NCI-H187 (cell line): ENCODE data around the gene NSD1.
"Not testable (repeated sequence)": the region's sequence is repeated elsewhere in the genome, so short reads cannot be mapped to it uniquely, and the experiment has no call there.

Source experiments
- DNase-seq, 2 experiments: peaks; one replicate each; lab custom pipeline; 2025; lab: John Stamatoyannopoulos, UW

The NSD1 gene

DNA sequence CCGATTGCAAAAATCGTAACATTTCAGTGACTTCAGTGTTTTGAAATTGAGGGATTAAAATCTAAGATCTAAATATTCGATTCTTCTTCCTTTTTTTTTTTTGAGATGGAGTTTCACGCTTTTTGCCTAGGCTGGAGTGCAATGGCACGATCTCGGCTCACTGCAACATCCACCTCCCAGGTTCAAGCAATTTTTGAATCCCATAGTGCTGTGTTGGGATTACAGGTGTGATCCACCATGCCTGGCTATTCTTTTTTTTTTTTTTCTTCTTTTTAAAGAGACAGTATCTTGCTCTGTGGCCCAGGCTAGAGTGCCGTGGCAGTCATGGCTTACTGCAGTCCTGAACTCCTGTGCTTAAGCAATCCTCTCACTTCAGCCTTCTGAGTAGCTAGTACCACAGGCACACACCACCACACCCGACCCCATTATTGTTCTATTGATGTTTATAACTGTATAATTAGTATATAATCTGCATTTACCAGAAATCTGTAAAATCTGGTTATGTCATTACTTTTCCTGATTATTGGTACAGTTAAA, 42.7 kb downstream of the NSD1 start:
- no peak for DNase-seq

DNA sequence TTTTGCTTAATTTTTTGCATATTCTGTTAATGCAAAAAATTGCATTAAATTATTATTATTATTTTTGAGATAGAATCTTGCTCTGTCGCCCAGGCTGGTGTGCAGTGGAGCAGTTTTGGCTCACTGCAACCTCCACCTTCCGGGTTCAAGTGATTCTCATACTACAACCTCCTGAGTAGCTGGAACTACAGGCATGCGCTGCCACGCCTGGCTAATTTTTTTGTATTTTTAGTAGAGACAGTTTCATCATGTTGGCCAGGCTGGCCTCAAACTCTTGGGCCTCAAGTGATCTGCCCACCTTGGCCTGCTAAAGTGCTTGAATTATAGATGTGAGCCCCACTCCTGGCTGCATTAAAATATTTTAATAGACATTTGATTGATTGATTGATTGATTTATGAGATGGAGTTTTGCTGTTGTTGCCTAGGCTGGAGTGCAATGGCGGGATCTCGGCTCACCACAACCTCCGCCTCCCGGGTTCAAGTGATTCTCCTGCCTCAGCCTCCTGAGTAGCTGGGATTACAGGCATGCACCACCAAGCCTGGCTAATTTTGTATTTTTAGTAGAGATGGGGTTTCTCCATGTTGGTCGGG, 44.4 kb downstream of the NSD1 start:
- DNase-seq = not testable (repeated sequence)

DNA sequence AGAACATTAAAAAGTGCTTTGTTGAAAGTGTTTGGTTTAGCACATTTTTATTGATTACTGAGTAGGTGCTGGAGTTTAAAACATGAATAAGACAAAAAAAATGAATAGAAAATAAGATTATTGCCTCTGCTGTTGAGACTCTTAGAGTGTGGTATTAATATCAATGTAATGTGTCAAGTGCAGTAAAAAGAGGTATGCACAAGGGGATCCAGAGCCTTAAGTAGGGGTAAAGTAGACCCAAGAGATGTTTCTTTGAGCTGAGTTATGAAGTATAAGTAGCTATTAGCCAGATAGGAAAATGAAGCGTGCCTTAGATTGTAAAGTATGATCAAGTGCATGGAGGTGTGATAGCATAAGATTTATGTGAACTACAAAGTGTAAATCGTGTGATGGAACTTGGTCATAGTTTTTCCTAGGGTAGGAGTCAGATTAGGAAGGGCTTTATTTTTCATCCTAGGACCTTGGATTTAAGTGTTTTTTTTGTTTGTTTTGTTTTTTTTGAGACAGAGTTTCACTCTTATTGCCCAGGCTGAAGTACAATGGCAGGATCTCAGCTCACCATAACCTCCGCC, 45.2 kb downstream of the NSD1 start:
- no peak for DNase-seq

DNA sequence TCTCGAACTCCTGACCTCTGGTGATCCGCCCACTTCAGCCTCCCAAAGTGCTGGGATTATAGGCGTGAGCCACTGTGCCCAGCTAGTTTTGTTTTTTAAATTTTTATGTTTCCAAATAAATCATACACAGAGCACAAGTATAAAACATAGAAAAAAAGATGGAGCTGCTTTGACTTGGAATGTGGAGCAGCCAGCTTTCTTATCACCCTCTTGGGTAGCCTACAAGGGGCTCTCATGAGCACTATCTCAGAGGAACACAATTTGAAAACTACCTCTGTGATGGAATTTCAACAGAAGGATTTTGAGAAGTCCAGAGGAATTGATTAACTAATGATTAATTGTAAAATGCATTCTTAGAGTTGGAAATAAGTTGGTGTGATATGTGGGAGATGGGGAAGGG, 45.9 kb downstream of the NSD1 start:
- no peak for DNase-seq

DNA sequence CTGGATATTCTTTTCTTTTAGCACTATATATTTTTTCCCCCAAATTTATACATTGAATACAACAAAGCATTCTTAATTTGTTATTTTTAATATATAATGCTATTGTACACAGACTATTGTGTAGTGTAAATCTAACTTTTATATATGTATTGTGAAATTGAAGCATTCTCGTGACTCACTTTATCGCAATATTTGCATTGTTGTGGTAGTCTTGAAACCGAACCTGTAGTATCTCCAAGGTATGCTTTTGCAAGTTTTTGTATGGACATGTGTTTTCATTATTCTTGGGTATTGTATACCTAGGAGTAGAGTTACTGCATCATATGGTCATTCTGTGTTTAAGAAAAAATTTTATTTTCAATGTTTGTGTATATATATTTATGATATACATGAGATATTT, 49.6 kb downstream of the NSD1 start:
- no peak for DNase-seq

DNA sequence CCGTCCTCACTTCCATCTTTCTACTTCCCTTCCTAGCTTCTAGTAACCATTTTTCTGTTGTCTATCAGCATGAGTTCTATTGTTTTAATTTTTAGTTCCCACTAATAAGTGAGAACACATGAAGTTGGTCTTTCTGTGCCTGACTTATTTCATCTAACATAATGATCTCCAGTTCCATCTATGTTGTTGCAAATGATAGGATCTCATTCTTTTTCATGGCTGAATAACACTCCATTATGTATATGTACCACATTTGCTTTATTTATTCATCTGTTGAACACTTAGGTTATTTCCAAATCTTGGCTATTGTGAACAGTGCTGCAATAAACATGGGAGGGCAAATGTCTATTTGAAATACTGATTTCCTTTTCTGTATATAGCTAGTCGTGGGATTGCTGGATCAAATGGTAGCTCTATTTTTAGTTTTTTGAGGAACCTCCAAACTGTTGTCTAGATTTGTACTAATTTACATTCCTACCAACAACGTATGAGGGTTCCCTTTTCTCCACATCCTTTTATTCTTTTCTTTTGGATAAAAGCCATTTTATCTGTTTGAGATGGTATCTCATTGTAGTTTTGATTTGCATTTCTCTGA, 50.3 kb downstream of the NSD1 start:
- no peak for DNase-seq

DNA sequence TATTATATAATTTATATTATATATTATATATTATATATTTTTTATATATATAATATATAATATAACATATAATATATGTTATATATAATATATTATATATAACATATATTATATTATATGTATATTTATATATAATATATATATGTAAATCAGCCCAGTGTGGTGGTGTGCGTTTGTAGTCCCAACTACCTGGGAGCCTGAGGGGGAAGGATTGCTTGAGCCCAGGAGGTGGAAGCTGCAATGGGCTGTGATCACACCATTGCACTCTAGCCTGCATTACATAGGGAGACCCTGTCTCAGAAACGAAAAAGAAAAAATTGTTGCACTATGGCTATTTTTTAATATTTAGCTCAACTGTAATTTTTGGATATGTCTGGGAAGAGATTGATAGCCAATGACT, 52.4 kb downstream of the NSD1 start:
- DNase-seq = no peak

DNA sequence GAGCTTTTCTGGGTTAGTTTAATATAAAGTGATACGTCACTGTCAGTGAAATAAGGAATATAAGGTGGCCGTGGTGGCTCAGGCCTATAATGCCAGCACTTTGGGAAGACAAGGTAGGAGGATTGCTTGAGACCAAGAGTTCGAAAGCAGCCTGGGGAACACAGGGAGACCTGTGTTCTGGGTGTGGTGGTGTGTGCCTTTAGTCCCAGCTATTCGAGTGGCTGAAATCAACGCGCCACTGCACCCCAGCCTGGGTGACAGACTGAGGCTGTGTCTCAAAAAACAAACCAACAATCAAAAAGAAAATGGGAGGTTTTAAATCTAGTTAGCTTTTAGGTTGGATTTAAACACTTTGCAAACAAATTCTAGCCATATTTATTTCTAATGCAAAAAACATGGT, 53.1 kb downstream of the NSD1 start:
- DNase-seq = no peak

DNA sequence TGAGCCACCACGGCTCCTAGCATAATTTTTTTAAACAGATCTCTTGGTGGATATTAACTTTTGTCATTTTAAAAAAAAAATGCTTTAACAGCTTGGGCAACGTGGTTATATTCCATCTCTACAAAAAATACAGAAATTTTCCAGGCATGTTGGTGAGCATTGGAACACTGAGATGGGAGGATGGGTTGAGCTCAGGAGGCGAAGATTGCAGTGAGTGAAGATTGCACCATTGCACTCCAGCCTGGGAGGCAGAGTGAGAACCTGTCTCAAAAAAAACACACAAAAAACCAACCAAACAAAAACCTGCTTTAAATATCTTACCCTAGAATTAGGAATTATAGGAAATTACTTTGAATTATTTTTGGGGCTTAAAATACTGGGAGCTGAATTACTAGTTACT, 55.2 kb downstream of the NSD1 start:
- DNase-seq = no peak

DNA sequence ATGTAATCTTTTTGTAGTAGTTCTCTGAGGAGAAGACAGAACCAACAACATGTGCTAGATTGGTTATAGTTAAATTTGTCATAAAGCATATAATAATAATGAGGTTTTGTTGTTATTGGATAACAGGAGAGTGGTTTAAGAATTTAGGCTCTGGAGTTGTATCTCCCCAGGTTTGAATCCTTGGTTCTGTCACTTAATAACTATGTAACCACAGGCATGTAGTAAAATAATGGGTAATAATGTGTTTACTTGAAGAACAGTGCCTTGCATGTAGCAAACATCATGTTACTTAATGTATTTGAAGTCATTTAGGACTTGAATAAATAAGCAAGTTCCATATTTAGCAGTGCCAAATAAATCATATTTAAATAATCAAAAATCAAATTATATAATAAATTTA, 55.8 kb downstream of the NSD1 start:
- no peak for DNase-seq

DNA sequence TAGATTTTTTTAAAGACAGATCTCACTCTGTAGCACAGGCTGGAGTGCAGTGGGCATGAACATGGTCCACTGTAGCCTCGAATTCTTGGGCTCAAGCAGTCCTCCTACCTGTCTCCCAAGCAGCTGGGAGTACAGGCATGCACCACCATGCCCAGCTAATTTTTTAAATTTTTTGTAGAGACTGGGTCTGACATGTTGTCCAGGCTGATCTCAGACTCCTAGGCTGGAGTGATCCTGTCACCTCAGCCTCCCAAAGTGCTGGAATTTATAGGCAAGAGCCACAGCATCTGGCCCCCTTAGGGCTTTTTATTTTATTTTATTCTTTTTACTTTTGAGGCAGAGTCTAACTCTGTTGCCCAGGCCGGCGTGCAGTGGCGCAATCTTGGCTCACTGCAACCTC, 56.4 kb downstream of the NSD1 start:
- DNase-seq = no peak

DNA sequence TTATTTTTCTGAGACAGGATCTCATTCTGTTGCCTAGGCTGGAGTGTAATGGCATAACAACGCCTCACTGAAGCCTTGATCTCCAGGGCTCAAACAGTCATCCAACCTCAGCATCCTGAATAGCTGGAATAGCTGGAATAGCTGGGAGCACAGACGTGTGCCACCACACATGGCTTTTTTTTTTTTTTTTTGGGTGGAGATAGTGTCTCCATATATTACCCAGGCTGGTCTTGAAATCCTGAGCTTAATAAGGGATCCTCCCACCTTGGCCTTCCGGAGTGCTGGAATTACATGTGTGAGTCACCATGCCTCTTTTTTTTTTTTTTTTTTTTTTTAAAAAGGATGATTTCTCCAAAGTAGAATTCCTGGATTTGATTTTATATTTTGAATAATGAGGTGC, 60.7 kb downstream of the NSD1 start:
- DNase-seq = no peak

DNA sequence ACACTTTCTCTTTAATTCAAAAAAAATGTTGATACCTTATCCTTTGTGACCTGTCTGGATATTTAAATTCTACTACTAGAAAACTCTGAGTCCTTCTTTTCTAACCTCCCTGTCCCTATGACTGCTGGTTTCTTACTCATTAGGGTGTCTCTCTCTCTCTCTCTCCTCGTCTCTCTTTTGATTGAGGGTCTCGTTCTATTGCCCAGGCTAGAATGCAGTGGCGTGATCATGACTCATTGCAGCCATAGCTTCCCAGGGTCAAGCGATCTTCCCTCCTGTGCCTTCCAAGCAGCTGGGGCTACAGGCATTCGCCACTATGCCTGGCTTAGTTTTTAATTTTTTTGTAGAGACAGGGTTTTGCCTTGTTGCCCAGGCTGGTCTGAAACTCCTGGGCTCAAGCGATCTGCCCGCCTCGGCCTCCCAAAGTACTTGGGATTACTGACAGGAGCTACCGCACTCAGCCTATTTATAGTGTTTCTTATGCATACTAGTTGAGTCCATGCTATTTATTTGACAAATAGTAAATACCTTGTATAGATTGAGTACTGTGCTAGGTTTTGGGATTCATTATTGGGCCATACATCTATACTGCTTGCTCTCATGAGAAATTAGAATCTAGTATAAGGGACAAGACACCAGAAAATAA, 61.9 kb downstream of the NSD1 start:
- no peak for DNase-seq

DNA sequence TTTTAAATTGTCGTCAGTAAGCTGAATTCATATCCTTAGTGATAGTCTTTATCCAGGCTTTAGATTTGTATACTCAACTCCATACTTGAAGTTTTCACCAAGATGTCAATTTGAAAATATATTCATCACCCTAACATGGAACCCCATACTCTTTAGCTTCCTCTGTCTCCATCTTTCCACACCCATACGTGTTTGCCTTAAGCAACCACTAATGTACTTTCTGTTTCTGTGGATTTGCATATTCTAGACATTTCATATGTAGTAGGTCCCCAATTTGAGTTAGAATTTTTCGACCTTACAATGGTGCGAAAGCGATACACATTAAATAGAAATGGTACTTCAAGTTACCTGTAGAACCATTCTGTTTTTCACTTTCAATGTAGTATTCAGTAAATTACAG, 65.2 kb downstream of the NSD1 start:
- DNase-seq = no peak

DNA sequence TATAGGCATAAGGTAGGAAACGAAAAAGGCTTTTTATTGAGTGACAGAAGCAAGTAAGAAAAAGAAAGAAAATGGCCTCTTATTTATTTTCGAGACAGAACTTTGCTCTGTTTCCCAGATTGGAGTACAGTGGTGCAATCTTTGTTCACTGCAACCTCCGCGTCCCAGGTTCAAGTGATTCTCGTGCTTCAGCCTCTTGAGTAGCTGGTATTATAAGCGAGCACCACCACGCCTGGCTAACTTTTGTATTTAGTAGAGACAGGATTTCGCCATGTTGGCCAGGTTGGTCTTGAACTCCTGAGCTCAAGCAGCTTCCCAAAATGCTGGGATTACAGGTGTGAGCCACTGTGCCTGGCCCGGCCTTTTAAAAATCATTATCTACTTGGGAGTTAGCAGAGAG, 70.7 kb downstream of the NSD1 start:
- DNase-seq = no peak

DNA sequence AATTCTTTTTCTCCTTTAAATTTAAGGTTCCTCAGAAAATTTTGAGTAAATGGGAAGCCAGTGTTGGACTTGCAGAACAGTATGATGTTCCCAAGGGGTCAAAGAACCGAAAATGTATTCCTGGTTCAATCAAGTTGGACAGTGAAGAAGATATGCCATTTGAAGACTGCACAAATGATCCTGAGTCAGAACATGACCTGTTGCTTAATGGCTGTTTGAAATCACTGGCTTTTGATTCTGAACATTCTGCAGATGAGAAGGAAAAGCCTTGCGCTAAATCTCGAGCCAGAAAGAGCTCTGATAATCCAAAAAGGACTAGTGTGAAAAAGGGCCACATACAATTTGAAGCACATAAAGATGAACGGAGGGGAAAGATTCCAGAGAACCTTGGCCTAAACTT, 76.0 kb downstream of the NSD1 start:
- DNase-seq = no peak

DNA sequence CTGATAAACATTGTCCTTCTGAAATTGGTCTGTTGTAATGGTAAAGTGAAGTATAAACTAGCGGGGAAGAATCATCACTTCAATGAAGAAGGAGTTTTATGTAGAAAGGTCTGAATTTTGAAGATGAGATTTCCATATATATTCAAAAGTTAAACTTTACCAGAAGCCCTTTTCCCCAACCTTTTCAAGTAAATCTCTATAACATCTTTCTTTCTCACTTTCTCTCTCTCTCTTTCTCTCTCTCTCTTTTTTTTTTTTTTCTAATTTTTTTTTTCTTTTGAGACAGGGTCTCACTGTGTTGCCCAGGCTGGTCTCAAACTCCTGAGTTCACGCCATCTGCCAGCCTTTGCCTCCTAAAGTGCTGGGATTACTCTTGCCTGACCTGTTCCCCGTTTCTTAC, 78.7 kb downstream of the NSD1 start:
- no peak for DNase-seq

DNA sequence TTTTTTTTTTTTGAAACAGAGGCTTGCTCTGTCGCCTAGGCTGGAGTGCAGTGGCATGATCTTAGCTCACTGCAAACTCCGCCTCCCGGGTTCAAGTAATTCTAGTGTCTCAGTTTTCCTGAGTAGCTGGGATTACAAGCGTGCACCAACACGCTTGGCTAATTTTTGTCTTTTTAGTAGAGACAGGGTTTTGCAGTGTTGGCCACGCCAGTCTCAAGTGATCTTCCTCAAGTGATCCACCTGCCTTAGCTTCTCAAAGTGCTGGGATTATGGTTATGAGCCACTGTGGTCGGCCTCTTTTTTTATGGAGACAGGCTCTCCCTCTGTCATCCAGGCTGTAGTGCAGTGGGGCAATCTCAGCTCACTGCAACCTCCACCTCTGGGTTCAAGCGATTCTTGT, 87.0 kb downstream of the NSD1 start:
- DNase-seq = no peak

DNA sequence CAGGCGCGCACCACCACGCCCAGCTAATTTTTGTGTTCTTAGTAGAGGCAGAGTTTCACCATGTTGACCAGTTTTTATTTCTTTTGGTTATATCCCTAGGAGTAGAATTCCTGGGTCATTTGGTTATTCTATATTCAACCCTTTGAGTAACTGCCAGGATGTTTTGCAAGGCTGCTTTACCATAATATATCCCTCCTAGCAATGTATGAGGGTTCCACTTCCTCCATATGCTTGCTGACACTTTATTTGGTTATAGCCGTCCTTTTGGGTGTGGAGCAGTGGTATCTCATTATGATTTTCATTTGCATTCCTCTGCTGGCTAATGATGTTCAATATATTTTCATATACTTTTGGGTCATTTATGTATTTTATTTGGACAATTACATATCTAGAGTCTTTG, 88.7 kb downstream of the NSD1 start:
- no peak for DNase-seq

DNA sequence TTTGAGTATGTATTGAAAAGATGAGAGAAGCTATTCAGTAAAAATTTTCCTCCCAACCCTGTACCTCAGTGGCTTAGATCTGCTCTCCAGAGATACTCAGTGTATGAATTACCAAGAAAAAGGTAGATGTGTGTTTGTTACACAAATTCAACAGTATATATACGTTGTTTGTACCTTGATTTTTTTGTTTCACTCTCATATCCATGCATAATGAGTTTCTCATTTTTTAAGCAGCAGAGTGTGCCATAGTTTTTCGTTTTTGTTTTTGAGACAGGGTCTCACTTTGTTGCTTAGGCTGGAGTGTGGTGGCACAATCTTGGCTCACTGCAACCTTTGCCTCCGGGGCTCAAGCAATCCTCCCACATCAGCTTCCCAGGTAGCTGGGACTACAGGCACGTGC, 92.2 kb downstream of the NSD1 start:
- no peak for DNase-seq

DNA sequence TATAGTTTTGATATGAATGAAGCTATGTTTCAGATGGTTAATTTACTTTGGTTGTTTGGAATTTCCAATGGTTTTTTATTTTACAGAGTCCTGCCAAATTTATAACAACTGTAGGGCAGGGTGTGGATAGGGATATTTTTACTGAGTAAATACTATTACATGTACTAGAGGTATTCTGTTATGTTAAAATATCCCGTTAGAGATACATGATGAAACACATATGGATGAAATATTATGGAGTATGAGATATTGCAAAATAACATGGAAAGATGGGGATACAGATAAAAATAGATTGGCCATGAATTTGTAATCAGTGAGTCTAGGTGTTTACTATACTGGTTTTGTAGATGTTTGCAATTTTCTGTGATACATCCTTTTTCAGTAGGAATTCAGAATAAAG, 93.3 kb downstream of the NSD1 start:
- DNase-seq = no peak

DNA sequence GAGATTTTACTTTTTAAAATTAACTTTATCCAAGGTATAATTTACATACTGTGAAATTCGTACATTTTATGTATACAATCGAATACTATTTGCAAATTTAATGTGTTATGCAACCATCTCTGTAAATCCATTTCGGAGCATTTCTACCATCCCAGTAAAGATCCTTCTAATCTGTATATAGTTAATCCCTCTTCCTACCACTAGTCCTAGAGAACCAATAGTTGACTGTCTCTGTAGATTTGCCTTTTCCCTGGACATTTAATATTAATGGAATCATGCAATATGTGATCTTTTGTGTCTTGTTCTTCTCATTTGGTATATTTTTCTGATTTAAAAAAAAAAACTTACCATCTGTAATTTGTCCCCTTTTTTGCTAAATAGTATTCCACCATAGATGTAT, 95.2 kb downstream of the NSD1 start:
- DNase-seq = no peak

DNA sequence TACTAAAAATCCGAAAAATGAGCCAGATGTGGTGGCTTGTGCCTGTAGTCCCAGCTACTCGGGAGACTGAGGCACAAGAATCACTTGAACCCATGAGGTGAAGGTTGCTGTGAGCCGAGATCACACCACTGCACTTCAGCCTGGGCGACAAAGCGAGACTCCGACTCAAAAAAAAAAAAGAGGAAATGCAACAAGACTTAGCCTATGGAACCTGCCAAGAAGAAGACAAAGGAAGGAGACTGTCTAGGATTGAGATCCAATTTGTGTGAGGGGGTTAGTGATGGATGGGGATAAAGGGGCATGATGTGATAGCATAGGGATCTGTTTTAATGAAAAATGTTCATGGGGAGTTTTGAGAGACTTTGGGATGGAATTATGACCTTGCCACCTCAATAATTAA, 97.1 kb downstream of the NSD1 start:
- DNase-seq = no peak
